ENCODE results near the gene COL4A4. TPM values are rescaled to one million over a fixed set of nuclear protein-coding genes. Genes with fewer than 3 reads are reported as not detected.

The COL4A4 gene
- total RNA-seq, 6 experiments from 2014 or later, result 0.02 to 0.11 (median 0.03) TPM; not detected in 3

DNA sequence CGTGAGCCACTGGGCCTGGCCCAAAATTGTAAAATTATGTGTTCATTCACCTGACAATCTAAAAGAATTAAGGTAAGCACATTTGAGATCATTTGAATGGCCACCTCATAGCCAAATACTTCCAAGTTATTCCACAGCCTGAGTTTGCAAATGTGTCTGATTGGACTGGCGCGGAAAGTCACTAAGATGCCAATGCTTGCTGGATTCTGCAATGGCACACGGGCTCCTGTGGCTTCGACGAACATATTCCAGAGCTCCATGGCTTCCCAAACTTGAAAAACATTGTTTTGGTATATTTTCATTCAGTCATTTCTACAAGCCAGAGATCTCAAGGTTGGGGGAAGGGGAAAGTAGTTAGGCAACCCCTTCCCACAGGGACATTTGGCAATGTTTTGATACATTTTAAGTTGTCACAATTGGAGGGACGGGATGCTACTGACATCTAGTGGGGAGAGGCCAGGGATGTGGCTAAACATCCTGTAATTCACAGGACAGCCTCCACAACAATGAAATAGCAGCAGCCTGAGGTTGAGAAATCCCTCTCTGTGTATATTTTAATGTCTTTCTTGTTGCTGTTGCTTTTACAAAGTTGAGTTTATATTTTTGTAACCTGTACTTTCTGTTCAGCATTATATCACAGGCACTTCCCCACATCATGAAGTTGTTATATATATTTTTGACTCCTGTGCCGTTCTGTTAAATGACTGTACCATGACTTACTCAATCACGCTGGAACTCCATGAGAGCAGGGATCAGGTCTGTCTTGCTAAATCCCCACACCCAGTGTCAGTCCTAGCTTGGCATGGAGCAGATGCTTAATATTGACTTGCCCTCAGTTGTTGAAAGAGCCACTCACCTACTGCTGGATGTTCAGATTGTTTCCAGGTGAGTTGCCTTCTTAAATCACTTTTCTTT lies 56.9 kb downstream of the COL4A4 start:
- no peaks in the 10 kb centered on the region for H3K9me3 Mint-ChIP-seq
- peaks cover 2% of the 10 kb centered on the region; the same call in 1 of the 2 replicates for H3K27me3 Mint-ChIP-seq (ENCODE audit: insufficient read depth)
- peaks cover 10% of the 10 kb centered on the region for H3K4me1 Mint-ChIP-seq (ENCODE audit: low read depth)
- peak; percentile 63 for DNase-seq
- TF ChIP-seq CTCF (IDR thresholded peaks at IDR 0.05), result peak; percentile 92
- no peaks in the 10 kb centered on the region for H3K36me3 Mint-ChIP-seq (ENCODE audit: low read depth)
- no peak overlapping the region; the same call in 1 of the 2 replicates for H3K4me3 Mint-ChIP-seq
- H3K27ac Mint-ChIP-seq, result no peak overlapping the region

DNA sequence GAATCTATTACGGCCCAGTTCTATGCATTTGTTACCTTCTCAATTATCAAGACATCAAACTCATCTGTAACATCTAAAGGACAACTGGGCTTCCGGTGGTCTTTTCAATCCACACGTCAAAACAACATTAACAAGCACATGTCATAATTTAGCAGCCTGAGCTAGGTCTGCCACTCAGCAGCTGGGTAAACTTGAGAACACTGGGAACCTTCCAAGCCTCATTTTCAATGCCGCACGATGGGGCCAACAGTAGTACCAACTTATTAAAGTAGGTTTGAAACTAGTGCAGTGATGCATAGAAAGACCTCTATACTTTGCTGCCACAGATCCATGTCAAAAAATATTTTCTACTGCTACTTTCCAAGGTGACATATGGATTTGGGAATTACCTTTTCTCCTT lies 60.4 kb downstream of the COL4A4 start:
- H3K4me1 Mint-ChIP-seq (ENCODE audit: low read depth), result peaks cover 10% of the 10 kb centered on the region

DNA sequence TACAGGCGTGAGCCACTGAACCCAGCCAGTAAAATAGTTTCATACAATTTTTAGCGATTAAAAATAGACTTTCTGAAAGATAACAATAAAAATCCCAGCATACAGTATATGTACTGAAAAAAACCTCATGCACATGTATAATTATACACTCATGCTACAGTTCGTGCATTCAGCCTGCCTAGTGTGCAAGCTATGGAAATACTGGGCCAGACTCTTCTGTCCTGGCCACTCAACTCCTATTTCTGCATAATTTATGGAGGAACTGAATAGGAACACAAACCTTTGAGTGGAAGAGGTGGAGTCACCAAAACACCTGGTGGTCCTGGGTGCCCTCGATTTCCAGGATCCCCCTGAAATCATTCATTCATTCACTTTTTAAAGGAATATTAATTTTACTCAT lies 64.7 kb downstream of the COL4A4 start:
- H3K4me1 Mint-ChIP-seq (ENCODE audit: low read depth), result no peaks in the 10 kb centered on the region
- no peak for DNase-seq
- H3K27me3 Mint-ChIP-seq (ENCODE audit: insufficient read depth), result no peaks in the 10 kb centered on the region
- H3K9me3 Mint-ChIP-seq, result no peaks in the 10 kb centered on the region
- no peak overlapping the region for H3K27ac Mint-ChIP-seq
- H3K4me3 Mint-ChIP-seq, result no peak overlapping the region
- no peaks in the 10 kb centered on the region for H3K36me3 Mint-ChIP-seq (ENCODE audit: low read depth)
- TF ChIP-seq CTCF (IDR thresholded peaks at IDR 0.05), result no peak

More for the DNA sequence above, 60.4 kb downstream of the COL4A4 start:
- no peaks in the 10 kb centered on the region for H3K27me3 Mint-ChIP-seq (ENCODE audit: insufficient read depth)
- H3K9me3 Mint-ChIP-seq, result no peaks in the 10 kb centered on the region
- H3K4me3 Mint-ChIP-seq, result no peak overlapping the region
- H3K27ac Mint-ChIP-seq, result no peak overlapping the region
- H3K36me3 Mint-ChIP-seq (ENCODE audit: low read depth), result no peaks in the 10 kb centered on the region
- no peak for DNase-seq
- TF ChIP-seq CTCF (IDR thresholded peaks at IDR 0.05), result no peak

- H3K27ac Mint-ChIP-seq, result no peak overlapping the region
- no peaks in the 10 kb centered on the region for H3K36me3 Mint-ChIP-seq (ENCODE audit: low read depth)
- H3K9me3 Mint-ChIP-seq, result no peaks in the 10 kb centered on the region
- H3K4me3 Mint-ChIP-seq, result no peak overlapping the region
- no peak for TF ChIP-seq CTCF (IDR thresholded peaks at IDR 0.05)
- no peaks in the 10 kb centered on the region for H3K27me3 Mint-ChIP-seq (ENCODE audit: insufficient read depth)
- DNase-seq, result no peak
- H3K4me1 Mint-ChIP-seq (ENCODE audit: low read depth), result no peaks in the 10 kb centered on the region
These were observed 65.9 kb downstream of the COL4A4 start for GRCh38 chr2:227098162-227098515.

DNA sequence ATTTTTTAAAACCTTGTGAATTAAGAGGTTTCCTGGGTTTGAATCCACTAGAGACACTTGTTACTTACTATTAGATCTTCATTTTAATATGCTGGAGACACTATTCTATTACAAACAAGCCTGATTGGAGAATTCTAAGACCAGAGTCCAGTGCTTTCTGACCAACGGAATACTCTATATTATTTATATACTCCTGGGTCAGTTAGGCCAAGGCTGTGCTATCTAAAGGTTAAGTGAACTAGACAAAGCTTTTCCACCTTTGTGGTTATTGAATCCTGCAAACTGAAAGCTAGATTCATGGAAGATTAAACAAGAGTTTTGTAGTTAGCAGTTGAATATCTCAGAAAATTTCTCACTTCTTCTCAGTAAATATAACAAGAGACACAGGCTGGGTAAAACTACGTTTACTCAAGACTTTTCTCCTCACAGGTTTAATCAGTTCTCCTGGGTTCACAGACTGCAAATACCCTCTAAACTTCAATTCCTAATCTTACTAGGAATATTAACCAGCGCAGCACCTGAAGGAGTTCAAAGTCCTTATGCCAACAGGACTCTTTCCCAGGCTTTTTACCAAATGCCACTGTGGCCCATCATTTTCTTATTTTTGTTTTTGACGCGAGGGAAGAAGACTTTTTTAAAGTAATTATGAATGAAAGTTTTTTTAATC lies 66.4 kb downstream of the COL4A4 start:
- no peak for DNase-seq
- TF ChIP-seq CTCF (IDR thresholded peaks at IDR 0.05), result no peak
- H3K9me3 Mint-ChIP-seq, result no peaks in the 10 kb centered on the region
- no peaks in the 10 kb centered on the region for H3K27me3 Mint-ChIP-seq (ENCODE audit: insufficient read depth)
- no peaks in the 10 kb centered on the region for H3K4me1 Mint-ChIP-seq (ENCODE audit: low read depth)
- no peak overlapping the region for H3K27ac Mint-ChIP-seq
- H3K4me3 Mint-ChIP-seq, result no peak overlapping the region
- H3K36me3 Mint-ChIP-seq (ENCODE audit: low read depth), result no peaks in the 10 kb centered on the region

All from HFFc6 (cell line).